Activated CD4-positive, alpha-beta T cell treated with anti-CD3 and anti-CD28 coated beads, Interleukin-2, amount 50 U/mL, for 1 hour (primary cell): ENCODE data around the gene PHACTR1.

Experiments used
- DNase-seq: peaks from one replicate; pipeline ENCODE4 v3.0.0-alpha.2; 2020

Gene PHACTR1

GRCh38 chr6:12957321-12958051, 240.9 kb downstream of the PHACTR1 start:
- no peak for DNase-seq

GRCh38 chr6:12958052-12958706, 241.6 kb downstream of the PHACTR1 start:
- DNase-seq = no peak

- no peak for DNase-seq
Observed at GRCh38 chr6:12961761-12962160, 245.2 kb downstream of the PHACTR1 start.

GRCh38 chr6:12962529-12962928, 246.0 kb downstream of the PHACTR1 start:
- no peak for DNase-seq

- no peak for DNase-seq
Observed at GRCh38 chr6:12962987-12963386, 246.4 kb downstream of the PHACTR1 start.

GRCh38 chr6:12963567-12963966, 247.0 kb downstream of the PHACTR1 start:
- DNase-seq = no peak

GRCh38 chr6:12967686-12968085, 251.1 kb downstream of the PHACTR1 start:
- no peak for DNase-seq

- DNase-seq = no peak
Observed at GRCh38 chr6:12968290-12968689, 251.7 kb downstream of the PHACTR1 start.

GRCh38 chr6:12968839-12969558, 252.4 kb downstream of the PHACTR1 start:
- no peak for DNase-seq

- DNase-seq = no peak
Observed at GRCh38 chr6:12969966-12970365, 253.4 kb downstream of the PHACTR1 start.

- no peak for DNase-seq
Observed at GRCh38 chr6:12973386-12973785, 256.8 kb downstream of the PHACTR1 start.

- no peak for DNase-seq
Observed at GRCh38 chr6:12974551-12974950, 258.0 kb downstream of the PHACTR1 start.

- DNase-seq = no peak
Observed at GRCh38 chr6:12976366-12976765, 259.8 kb downstream of the PHACTR1 start.

GRCh38 chr6:12977206-12977605, 260.6 kb downstream of the PHACTR1 start:
- no peak for DNase-seq

GRCh38 chr6:12977806-12978205, 261.2 kb downstream of the PHACTR1 start:
- DNase-seq = no peak

GRCh38 chr6:12980741-12981140, 264.2 kb downstream of the PHACTR1 start:
- no peak for DNase-seq

GRCh38 chr6:12984776-12985175, 268.2 kb downstream of the PHACTR1 start:
- DNase-seq = no peak

GRCh38 chr6:12987783-12988182, 271.2 kb downstream of the PHACTR1 start:
- DNase-seq = no peak

GRCh38 chr6:12990162-12990561, 273.6 kb downstream of the PHACTR1 start:
- DNase-seq = no peak

GRCh38 chr6:12991435-12991834, 274.9 kb downstream of the PHACTR1 start:
- no peak for DNase-seq

GRCh38 chr6:12992770-12993169, 276.2 kb downstream of the PHACTR1 start:
- no peak for DNase-seq

GRCh38 chr6:12993283-12993898, 276.8 kb downstream of the PHACTR1 start:
- DNase-seq = no peak

GRCh38 chr6:12995419-12995818, 278.9 kb downstream of the PHACTR1 start:
- DNase-seq = no peak

- no peak for DNase-seq
Observed at GRCh38 chr6:13000537-13000936, 284.0 kb downstream of the PHACTR1 start.
